Skin of body (tissue), 3 donors: ENCODE measurements around the gene HTR7. TPM values are rescaled to one million over a fixed set of nuclear protein-coding genes. Genes with fewer than 3 reads are reported as not detected.

Source experiments
- DNase-seq: peaks from one replicate; lab custom pipeline; 2025; lab: John Stamatoyannopoulos, UW
- small RNA-seq: library from RNA; depleted of rRNA; stranded (forward); fragments of <200 nt; gene quantifications from one replicate; pipeline ENCODE3, GENCODE V24; 2014; ENCODE audit warnings: low replicate concordance
- total RNA-seq: library from RNA; depleted of rRNA; stranded (reverse); fragments of >200 nt; gene quantifications from one replicate; pipeline ENCODE4 v1.2.3, GENCODE V29; 2014

Gene HTR7
- total RNA-seq, 1 donor from 2014 or later = 0.30 TPM

GRCh38 chr10:90741926-90742565 lies 115.8 kb downstream of the HTR7 start:
- DNase-seq = no peak

- DNase-seq = no peak
Measured at GRCh38 chr10:90740265-90740664, 117.6 kb downstream of the HTR7 start.

GRCh38 chr10:90738885-90739284 lies 119.0 kb downstream of the HTR7 start:
- no peak for DNase-seq

GRCh38 chr10:90734415-90734814 lies 123.4 kb downstream of the HTR7 start:
- DNase-seq = no peak

- DNase-seq = no peak
Measured at GRCh38 chr10:90732581-90732980, 125.3 kb downstream of the HTR7 start.

GRCh38 chr10:90723416-90724068 lies 134.3 kb downstream of the HTR7 start:
- DNase-seq = no peak

GRCh38 chr10:90722832-90723231 lies 135.0 kb downstream of the HTR7 start:
- DNase-seq = no peak

- DNase-seq = no peak
Measured at GRCh38 chr10:90718182-90718581, 139.7 kb downstream of the HTR7 start.

GRCh38 chr10:90712529-90712928 lies 145.3 kb downstream of the HTR7 start:
- no peak for DNase-seq

- DNase-seq = no peak
Measured at GRCh38 chr10:90709727-90710126, 148.1 kb downstream of the HTR7 start.

GRCh38 chr10:90707657-90708056 lies 150.2 kb downstream of the HTR7 start:
- DNase-seq = no peak

- no peak for DNase-seq
Measured at GRCh38 chr10:90701428-90701827, 156.4 kb downstream of the HTR7 start.

GRCh38 chr10:90695915-90696676 lies 161.7 kb downstream of the HTR7 start:
- no peak for DNase-seq

Small RNA genes lying within 50 kb of the gene (small RNA-seq; reads per million reads assigned to genes)
- gene RF00019 = not detected

Other genes with a start within 250 kb of the HTR7 start
- gene RPP30, start 13.9 kb upstream of the HTR7 start, total RNA-seq = 45.2 TPM
- gene ANKRD1, start 63.0 kb upstream of the HTR7 start, total RNA-seq = 10.9 TPM